ENCODE measurements around the gene HCFC2.
A peak's percentile ranks its signal among the peaks of the same experiment; 100 is the strongest.
"Not testable (repeated sequence)": the region's sequence is repeated elsewhere in the genome, so short reads cannot be mapped to it uniquely, and the experiment has no call there.

The HCFC2 gene

DNA sequence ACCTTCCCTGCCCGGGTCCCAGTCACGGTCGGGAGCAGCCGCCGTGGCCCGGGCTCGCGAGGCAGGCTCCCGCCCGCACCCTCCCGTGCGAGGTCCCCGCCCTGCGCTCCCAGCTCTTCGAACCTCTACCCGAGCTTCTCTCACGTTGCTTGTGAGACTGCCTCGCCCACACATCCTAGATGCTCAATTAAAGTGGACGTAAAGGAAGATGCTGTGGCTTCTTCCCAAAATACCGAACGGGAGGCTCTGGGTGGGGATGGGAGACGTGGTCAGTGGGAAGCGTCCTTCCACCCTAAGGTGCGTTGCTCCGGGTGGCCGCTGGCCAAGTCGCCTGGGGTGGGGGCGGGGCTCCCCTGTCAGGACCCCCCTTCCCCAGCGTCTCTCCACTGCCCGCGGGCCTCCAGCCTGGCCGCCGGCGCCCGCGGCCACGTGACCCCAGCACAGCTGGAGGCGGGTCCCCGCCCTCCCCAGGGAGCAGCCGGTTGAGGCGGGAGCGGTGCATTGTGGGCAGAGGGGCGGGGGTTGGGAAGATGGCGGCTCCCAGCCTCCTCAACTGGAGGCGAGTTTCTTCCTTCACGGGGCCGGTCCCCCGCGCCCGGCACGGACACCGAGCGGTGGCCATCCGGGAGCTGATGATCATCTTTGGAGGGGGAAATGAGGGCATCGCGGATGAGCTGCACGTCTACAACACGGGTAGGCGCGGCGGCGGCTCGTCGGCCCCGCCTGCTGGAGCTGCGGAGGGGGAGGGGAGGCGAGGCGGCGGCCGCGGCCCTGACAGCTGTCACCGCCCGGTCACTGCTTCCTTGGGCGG lies at the start of gene HCFC2:
HCFC2 (plus strand) TSS at position 501 of the 811 bp plus-strand sequence; CDS start at position 531, 30 bp downstream.
- DNase-seq (ENCODE audit: low spot score): peak; percentile 94

DNA sequence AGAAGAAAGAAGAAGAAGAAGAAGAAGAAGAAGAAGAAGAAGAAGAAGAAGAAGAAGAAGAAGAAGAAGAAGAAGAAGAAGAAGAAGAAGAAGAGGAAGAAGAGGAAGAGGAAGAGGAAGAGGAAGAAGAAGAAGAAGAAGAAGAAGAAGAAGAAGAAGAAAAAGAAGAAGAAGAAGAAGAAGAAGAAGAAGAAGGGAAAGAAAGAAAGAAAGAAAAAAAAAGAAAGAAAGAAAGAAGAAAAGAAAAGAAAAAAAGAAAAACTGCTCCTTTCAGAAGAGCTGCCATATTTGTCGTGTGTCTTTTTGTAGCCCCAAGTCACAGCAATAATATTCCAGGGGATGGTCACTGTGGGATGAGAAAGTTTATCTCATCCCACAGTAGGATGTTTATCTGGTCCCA lies 42.5 kb upstream of the HCFC2 start:
- not testable (repeated sequence) for DNase-seq (ENCODE audit: low spot score)

DNA sequence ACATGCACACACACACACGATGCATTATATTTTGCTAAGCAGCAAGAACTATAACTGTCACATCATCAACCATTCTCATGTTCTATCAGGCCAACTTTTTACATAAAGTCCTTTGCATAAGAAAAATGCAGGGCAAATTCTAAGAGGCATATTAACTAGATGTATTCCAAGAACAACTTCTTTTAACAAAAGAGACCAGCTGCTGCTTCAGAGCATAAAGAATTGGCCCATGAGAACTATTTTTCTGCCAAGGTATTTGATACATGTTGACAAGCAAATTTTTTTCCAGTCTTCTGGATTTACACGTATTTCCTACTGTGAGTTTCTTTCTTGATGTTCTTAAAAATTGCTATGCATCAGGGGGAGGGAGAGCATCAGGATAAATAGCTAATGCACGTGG lies 41.5 kb upstream of the HCFC2 start:
- DNase-seq (ENCODE audit: low spot score): no peak

DNA sequence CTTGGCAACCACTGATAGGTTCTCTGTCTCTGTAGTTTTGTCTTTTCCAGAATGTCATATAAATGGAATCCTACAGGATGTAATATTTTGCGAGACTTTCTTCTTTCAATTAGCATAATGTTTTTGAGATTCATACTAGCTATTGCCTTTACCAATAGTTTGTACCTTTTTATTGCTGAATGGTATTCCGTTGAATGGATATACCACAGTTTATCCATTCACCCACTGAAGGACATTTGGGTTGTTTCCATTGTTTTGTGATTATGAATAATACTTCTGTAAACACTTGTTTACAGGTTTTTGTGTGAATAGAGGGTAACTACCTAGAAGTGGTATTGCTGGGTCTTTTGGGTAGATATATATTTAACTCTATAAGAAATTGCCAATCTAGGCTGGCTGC lies 40.6 kb upstream of the HCFC2 start:
- no peak for DNase-seq (ENCODE audit: low spot score)

DNA sequence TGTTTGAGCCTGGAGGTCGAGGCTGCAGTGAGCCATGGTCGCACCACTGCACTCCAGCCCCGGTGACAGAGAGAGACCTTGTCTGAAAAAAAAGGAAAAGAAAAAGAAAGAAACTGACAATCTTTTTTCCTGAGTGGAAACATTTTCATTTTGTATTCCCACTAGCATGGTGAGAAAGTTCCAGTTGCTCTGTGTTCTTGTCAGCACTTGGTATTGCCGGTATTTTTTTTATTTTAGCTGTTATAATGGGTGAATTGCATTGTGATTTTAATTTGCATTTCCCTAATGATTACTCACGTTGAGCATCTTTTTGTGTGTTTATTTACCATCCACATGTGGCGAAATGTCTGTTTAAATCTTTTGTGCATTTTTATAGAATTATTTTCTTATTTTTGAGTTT lies 40.0 kb upstream of the HCFC2 start:
- DNase-seq (ENCODE audit: low spot score): no peak

DNA sequence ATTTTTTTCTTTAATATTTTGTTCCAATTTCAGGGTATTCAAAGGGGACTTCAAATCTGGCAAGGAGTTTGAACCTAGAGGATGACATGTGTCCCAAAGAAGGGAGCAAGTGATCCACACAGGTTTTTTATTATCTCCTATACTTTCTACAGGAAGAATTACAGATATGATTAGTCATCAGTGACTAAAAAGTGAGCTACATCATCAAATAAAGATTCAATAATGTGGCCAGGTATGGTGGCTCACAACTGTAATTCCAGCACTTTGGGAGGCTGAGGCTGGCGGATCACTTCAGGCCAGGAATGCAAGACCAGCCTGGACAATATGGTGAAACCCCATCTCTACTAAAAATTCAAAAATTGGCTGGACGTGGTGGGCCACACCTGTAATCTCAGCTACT lies 38.6 kb upstream of the HCFC2 start:
- no peak for DNase-seq (ENCODE audit: low spot score)

DNA sequence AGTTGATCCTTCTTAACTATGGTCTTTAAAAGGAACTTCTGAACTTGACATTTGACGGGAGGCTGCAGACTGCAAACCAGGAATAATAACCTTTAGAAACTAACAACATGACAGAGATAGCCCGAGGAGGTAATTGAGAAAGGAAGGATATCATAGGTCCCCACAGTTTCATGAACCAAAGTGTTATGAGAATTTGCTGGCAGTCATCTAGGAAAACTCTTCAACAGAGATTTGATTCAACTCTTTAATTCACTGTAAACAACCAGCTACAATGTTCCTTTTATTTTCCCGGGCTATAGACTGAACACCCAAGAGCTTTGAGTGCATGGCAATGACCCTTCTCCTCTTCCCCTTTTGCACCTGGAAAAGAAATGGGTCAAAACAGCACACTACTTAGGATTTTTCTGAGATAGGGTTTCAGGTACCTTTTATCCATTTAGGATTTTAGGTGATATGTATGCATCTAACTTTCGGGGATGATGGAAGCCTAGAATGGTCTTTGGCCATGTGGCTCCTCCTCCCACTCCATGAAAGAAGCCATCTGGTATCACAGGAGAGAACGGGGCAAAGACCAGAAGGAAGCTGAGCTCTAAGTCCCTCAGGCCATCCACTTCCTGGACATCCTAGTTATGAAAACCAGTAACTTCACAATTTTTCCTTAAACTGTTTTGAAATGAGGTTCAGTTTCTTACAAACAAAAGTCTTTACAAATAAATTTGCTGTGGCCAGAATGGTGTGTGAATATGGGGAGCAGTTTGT lies 37.3 kb upstream of the HCFC2 start:
- DNase-seq (ENCODE audit: low spot score): no peak

DNA sequence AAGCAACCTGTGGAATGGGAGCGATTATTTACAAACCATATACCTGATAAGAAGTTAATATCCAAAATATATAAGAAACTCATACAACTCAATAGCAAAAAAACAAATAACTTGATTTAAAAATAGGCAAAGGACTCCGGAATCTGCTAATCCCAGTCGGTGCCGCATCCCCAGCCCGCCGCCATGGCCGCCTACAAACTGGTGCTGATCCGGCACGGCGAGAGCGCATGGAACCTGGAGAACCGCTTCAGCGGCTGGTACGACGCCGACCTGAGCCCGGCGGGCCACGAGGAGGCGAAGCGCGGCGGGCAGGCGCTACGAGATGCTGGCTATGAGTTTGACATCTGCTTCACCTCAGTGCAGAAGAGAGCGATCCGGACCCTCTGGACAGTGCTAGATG lies 33.7 kb upstream of the HCFC2 start:
- not testable (repeated sequence) for DNase-seq (ENCODE audit: low spot score)

DNA sequence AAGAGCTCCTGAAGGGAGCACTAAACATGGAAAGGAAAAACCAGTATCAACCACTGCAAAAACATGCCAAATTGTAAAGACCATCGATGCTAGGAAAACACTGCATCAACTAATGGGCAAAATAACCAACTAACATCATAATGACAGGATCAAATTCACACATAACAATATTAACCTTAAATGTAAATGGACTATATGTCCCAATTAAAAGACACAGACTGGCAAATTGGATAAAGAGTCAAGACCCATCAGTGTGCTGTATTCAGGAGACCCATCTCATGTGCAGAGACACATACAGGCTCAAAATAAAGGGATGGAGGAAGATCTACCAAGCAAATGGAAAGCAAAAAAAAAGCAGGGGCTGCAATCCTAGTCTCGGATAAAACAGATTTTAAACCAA lies 28.2 kb upstream of the HCFC2 start:
- not testable (repeated sequence) for DNase-seq (ENCODE audit: low spot score)

DNA sequence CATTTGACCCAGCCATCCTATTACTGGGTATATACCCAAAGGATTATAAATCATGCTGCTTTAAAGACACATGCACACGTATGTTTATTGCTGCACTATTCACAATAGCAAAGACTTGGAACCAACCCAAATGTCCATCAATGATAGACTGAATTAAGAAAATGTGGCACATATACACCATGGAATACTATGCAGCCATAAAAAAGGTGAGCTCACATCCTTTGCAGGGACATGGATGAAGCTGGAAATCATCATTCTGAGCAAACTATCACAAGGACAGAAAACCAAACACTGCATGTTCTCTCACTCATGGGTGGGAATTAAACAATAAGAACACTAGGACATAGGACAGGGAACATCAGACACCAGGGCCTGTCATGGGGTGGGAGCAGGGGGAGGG lies 24.6 kb upstream of the HCFC2 start:
- not testable (repeated sequence) for DNase-seq (ENCODE audit: low spot score)

DNA sequence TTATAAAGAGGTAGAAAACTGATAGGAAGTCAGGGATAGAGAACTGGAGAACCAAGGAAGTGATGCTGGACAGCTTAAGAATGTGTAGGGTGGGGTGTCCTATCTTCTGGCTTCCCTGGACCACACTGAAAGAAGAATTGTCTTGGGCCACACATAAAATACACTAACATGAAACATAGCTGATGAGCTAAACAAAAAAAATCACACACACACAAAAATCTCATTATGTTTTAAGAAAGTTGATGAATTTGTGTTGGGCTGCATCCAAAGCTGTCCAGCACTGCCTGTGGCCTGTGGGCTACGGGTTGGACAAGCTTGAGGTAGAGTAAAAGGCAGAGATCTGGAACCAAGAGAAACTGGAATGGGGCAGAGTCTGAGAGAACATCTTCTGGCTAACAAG lies 21.8 kb upstream of the HCFC2 start:
- DNase-seq (ENCODE audit: low spot score): no peak

DNA sequence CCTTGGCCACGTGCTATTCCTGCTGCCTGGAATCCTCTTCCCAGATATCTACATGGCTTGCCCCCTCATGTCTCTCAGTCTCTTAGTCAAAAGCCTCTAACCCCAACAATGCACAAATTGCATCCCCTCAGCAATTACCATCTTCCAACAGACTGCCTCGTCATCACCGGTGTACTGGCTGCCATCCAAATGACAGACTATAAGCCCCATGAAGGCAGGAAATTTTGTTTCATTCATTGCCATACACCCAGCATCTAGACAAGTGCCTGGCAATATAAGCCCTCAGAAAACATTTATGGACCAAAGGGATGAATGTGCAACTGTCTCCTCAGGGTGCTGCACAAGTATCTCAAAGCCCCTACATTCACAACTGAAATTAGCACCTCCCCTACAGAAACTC lies 20.2 kb upstream of the HCFC2 start:
- DNase-seq (ENCODE audit: low spot score): no peak

DNA sequence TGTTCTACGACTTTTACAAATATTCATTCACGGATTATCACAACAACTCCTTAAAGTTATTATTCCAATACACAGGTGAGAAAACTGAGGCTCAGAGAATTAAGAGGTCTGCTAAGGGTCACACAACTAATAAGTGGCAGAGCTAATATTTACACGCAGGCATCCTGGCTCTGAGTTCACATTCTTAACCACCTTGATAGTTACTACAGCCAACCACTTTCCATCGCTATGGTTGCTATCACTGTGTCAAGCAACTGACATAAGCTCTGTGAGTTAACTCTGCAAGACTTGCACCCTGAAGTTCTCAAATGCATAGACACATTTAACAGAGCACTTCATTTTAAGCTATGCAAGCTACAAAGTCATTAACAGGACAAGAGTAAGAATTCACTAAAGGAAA lies 18.0 kb upstream of the HCFC2 start:
- no peak for DNase-seq (ENCODE audit: low spot score)

DNA sequence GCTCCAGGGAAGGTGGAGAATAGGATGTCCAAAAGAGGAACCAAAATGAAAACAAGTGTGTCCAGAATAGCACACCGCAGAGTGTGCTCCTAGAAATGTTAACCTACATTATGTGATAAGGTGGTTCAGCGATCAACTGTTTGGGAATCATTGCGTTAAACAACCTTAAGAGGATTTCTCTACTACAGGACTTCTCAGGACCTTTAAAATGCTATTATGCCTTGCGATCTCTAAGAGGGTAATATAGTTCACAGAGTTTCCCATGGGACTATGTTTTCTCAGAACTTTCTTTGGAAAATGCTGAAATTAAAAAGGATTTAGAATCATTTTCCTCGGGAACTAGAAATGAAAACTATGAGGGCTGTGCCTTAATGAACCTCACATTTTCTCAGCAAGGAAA lies 16.2 kb upstream of the HCFC2 start:
- no peak for DNase-seq (ENCODE audit: low spot score)

DNA sequence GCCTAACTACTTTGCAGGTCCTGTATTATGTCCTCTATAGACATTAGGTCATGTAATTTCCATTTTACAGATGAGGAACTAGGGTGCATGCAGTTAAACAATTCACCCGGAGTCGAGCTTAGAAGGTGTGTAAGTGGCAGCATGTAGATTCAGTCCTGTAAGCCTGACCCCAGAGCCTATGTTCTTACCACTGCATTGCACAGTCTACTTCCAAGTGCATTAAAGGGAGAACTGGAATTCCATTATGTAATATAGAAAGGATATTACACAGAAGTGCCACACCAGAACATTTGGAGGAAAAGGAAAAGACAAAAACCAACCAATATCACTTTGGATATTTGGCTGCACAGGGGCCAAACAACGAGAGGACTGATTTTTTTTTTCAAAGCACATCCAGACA lies 15.5 kb upstream of the HCFC2 start:
- no peak for DNase-seq (ENCODE audit: low spot score)

DNA sequence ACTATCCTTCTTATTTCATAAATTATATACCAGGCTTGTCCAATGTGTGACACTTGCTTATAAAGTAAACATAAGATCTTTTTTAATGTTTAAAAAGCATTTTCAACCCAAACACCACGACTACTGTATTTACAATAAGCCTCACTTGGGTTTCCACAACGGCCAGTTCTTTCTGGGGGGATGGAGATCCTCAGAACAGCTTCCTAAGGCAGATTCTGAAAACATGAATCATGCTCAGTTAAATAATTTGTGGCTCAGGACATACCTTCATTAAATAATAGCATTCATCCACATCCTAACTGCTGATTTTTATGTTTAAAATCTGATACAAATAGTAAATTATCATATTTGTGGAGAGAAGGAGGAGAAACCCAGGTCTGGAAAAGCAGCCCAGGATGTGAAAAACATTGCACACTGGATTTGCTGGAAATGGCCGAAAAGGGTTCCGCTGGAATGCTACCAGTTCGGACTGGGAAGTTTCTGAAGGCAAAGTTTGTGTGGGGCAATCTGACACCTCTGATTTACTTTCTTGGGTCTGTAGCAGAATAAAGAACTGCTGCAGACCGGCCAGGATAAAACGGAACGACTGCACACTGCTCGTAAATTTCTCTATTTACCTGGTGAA lies 14.9 kb upstream of the HCFC2 start:
- DNase-seq (ENCODE audit: low spot score): no peak

DNA sequence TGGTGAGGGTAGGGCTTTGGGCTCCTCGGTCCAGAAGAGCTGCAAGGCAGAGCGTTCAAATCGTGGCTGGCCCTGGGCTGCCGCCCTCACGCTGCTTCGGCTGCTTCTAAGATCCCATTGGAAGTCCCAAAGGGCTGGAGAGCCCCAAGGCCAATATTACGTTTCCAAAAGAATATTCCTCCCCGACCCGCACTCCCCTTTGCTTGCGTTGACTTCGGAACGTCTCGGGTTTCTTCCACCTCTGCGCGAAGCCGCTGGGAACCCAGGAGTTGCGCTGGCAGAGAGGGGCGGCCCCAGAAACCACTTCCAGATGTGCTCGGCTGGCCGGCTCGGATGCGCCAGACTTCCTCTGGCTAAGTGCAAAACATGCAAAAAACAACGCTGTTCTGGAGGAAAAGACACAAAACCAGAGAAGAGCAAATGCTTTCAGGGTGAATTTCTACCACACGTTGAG lies 14.4 kb upstream of the HCFC2 start, which contains the start of gene GLT8D2:
GLT8D2 (minus strand) TSS at position 285 of the 454 bp plus-strand sequence. CDS start 30,539 bp downstream, outside the sequence.
- no peak for DNase-seq (ENCODE audit: low spot score)

DNA sequence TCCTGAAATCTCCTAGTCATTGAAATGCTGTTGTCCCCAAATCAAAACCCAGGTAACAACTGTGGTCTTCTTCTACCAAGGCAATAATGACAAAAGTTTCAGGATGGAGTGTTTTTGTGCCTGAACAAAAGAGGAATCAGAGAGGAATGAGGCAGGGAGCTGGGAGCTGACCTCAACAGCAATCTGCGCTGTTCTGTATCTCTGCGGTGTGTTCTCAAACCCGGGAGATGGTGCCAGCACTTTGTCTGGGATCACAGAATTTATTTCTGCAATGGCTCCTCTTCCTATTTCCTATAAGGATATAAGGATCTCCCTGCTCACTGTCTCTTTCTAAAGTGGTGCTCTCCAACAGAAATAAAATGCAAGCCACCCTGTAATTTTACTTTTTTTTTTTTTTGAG lies 13.9 kb upstream of the HCFC2 start:
- DNase-seq (ENCODE audit: low spot score): no peak

DNA sequence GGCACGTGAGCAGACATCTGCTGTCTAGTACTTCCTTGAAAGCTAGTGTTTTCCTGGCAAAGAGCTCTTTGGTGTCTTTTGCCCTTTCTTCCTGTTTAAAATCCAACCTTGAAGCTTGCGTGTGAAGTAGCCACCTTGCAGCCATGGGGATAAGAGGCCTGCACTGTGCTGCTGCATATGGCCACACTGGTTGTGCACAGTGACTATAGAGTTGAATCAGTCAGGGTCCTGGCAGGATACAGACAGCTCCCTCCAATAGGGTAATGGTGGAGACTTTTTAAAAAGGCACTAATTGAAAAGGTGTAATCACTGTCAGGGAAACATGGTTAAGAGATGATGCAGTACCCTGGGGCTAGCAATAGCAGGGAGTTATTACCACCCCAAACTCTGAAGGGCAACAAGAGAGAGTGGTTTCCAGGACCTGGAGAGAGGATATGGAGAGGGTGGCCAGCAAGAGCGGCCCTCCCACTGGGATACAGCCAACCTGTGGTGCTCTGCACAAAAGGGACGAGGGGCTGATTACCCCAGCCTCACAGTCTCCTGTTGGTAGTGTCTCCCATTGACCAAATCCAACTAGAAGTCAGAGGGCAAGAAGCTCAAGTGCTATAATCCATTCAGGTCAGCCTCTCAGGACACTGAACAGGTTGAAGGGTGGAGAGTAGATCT lies 9.5 kb upstream of the HCFC2 start:
- no peak for DNase-seq (ENCODE audit: low spot score)

DNA sequence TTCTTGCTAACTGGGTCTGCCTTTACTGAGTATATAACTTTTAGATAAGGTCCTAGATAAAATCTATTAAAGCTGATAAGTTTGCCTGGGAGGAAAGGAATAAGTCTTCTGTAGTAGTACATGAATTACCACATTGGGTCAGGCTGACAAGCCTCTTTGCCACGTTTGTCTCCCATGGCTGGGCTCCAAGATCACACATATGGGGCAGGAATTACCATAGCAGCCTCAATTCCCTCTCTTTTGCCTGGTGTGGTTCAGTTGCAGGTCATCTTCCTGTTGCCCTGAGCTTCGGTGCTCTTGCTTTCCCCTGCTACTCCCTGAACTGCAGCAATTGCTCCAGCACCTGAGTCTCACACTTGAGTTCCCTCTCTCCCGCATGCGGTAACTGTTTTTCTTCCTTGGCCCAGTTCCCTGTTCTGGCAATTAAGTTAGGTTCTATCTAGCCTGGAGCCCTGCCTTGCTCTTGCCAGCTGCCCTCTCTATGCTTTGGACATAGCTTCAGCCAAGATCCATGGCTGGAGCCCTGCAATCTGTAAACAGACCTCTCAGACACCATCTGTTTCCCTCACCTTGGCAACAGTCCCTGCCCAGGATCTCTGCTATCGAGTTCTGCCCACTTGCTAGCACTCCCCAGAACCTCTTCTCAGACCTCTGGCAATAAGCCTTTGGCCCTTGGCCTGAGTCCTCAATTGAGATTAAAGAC lies 8.5 kb upstream of the HCFC2 start:
- no peak for DNase-seq (ENCODE audit: low spot score)

DNA sequence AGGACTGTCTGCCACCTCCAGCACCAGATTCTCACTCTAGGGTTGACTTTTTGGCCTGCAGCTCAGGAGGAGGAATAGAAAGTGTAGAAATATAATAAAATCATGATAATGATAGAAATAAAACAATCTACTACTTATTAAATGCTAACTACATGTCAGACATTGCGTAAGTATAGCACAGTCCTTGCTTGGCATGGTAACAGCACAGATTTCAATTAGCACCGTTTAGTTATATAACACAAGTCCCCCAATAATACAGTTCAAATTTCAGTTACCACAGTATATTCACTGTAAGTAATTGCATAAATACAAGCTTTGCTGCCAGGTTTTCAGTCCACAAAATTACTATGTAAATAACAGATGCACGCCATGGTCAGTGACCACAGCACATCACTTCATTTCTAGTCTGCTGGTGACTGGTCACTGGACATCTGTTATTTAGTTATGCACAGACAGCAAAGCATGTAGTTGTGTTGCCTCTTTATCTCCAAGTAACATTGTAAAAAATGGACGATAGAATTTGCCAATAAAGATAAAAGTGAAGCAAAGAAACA lies 7.8 kb upstream of the HCFC2 start:
- no peak for DNase-seq (ENCODE audit: low spot score)

All from HuH-7 (cell line).